ENCODE measurements around the gene NKX2-4.

DNA sequence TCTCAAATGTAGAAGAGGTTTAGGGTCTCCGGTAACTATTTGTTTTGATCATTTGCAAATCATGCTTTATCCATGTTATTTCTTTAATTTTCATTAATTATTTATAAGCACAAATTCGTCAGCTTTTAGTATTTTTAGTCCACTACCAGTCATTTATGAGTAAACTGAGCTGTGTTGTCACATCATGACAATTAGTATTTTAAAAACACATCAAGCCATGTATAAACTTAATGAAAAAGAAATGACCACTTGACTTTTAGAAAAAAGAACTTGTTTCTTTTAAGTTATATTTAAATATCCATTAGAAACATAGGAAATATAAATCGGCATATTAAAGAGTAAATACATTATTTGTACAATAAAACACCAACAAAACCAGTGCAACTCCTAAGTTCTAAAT is 2.8 kb downstream of the NKX2-4 start:
- TF ChIP-seq CTCF (IDR thresholded peaks at IDR 0.05) = no peak
- no peak for TF ChIP-seq POLR2A (IDR thresholded peaks at IDR 0.05)
- TF ChIP-seq POLR2AphosphoS5 (IDR thresholded peaks at IDR 0.05) = no peak
